CD4-positive, alpha-beta T cell treated with Interleukin-15 for 4 hours (primary cell): Measurements from ENCODE around the gene RNU6-9.
"Not testable (repeated sequence)": the region's sequence is repeated elsewhere in the genome, so short reads cannot be mapped to it uniquely, and the experiment has no call there.

Source experiments
- DNase-seq: peaks from one replicate; pipeline ENCODE4 v3.0.0-alpha.2; 2020; ENCODE audit warnings: low spot score

Gene RNU6-9

GRCh38 chr19:878751-879561, 14.3 kb upstream of the RNU6-9 start:
- not testable (repeated sequence) for DNase-seq

DNA sequence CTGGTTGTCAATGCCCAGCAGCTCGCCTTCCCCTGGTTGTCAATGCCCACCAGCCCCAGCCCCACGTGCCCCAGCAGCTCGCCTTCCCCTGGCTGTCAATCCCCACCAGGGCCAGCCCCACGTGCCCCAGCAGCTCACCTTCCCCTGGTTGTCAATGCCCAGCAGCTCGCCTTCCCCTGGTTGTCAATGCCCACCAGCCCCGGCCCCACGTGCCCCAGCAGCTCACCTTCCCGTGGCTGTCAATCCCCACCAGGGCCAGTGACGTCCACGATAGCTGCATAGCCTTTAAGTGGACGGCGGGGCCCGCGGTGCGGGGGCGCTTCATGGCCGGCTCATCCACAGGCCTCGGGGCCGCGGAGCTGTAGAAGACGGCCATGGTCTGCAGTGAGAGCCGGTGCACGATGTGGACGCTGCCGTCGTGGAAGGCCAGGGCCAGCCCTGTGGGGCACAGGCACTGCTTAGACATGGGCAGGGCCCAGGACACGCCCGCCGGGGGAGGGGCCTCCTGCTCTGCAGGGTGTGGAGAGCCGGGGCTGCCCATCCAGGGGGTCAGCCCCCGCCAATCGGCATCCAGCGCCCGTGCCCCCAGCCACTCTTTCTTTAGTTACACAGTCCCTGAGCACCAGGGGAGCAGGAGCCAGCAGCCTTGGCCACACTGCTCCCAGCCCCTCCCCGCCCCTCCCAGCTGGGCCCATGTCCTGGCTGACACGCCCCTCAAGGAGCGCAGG, 13.4 kb upstream of the RNU6-9 start:
- DNase-seq = no peak

GRCh38 chr19:881385-882071, 11.8 kb upstream of the RNU6-9 start:
- DNase-seq = no peak

GRCh38 chr19:882871-883497, 10.3 kb upstream of the RNU6-9 start:
- no peak for DNase-seq

- DNase-seq = no peak
Observed at GRCh38 chr19:883661-884211, 9.5 kb upstream of the RNU6-9 start.

GRCh38 chr19:884420-885211, 8.7 kb upstream of the RNU6-9 start:
- DNase-seq = no peak

GRCh38 chr19:885536-886224, 7.6 kb upstream of the RNU6-9 start:
- no peak for DNase-seq

GRCh38 chr19:887072-887471, 6.2 kb upstream of the RNU6-9 start:
- DNase-seq = no peak

DNA sequence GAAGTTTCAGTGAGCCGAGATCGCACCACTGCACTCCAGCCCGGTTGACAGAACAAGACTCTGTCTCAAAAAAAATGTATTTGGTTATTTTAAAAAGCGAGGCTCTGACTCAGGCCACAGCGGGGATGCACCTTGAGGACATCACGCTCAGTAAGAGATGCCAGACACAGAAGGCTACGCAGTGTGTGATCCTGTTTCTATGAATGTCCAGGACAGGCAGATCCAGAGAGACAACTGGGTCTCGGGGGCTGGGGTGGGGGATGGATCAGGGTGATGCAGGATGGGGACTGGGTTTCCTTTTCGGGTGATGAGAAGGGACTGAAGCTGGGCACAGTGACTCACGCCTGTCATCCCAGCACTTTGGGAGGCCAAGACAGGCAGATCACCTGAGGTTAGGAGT, 5.7 kb upstream of the RNU6-9 start:
- DNase-seq = no peak

- no peak for DNase-seq
Observed at GRCh38 chr19:888581-889385, 4.5 kb upstream of the RNU6-9 start.

DNA sequence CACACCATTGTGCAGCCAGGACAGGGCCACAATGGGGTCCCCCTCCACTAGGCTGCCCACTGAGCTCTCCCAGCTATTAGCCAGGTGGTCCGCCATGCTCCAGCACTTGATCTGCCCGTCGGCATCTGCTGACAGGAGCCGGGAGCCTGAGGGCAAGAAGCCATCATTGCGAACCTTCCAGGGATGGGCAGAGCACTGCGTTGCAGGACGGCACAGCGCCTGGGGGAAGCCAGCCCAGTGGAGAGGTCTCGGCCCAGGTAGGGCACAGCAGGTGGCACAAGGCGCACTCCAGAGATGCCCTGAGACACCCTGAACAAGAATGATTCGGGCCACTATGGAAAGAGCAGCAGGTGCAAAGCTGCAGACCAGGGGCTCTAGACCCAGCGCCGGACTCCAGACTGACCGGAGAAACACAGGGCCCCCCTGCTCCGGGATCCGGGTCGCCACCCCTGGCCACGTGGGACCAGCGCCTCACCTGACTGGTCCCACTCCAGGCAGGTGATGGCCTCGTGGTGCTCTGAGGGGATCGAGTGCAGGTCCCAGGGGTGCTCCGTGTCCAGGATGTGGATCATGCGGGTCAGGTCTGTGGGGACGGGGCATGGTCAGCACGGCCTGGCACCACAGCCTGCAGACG, 3.5 kb upstream of the RNU6-9 start:
- no peak for DNase-seq

- DNase-seq = no peak
Observed at GRCh38 chr19:890831-891230, 2.5 kb upstream of the RNU6-9 start.

DNA sequence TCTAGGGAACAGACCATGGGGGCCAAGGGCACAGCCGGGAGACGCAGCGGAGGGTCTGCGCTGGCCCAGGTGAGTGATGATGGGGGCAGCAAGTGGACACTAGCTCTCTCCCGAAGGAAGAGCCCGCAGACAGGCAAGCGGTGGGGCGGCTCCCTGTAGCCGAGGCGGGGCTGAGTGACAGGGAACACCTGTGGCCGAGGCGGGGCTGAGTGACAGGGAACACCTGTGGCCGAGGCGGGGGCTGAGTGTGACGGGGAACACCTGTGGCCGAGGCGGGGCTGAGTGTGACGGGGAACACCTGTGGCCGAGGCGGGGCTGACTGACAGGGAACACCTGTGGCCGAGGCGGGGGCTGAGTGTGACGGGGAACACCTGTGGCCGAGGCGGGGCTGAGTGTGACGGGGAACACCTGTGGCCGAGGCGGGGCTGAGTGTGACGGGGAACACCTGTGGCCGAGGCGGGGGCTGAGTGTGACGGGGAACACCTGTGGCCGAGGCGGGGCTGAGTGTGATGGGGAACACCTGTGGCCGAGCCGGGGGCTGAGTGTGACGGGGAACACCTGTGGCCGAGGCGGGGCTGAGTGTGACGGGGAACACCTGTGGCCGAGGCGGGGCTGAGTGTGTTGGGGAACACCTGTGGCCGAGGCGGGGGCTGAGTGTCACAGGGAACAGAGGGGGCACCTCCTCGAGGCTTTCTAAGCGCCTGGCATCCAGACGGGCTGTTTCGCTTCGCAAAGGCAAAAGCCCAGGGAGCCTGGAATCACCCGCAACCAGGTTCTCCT, 1.7 kb upstream of the RNU6-9 start:
- DNase-seq = not testable (repeated sequence)

DNA sequence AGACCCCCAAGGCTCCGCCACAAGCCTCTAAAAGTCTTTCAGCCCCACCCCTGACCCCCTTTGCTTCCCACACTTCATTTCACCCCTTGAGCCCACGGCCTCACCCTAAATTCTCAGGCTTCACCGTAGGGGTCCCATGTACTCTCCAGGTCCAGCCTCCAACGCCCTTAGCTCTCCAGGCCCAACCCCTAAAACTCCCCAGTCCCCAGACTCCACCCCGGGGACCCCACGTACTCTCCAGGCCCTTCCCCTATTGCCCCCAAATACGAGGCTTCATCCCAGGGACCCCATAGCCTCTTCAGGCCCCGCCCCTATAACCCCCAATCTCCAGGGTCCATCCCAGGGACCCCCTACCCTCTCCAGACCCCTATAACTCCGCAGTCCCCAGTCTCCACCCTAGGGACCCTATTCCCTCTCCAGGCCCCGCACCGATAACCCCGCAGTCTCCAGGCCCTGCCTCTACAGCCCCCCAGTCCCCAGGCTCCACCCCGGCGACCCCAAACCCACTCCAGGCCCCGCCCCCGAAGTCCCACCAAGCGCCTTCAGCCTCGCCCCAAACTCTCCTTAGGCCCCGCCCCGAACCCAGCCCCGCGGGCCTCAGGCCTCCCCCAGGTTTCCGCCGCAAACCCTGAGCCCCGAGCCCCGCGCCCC, 916 bp upstream of the RNU6-9 start:
- peak; percentile 29 for DNase-seq

GRCh38 chr19:896434-896833, 3.1 kb downstream of the RNU6-9 start:
- DNase-seq = no peak

- no peak for DNase-seq
Observed at GRCh38 chr19:896999-897398, 3.7 kb downstream of the RNU6-9 start.

DNA sequence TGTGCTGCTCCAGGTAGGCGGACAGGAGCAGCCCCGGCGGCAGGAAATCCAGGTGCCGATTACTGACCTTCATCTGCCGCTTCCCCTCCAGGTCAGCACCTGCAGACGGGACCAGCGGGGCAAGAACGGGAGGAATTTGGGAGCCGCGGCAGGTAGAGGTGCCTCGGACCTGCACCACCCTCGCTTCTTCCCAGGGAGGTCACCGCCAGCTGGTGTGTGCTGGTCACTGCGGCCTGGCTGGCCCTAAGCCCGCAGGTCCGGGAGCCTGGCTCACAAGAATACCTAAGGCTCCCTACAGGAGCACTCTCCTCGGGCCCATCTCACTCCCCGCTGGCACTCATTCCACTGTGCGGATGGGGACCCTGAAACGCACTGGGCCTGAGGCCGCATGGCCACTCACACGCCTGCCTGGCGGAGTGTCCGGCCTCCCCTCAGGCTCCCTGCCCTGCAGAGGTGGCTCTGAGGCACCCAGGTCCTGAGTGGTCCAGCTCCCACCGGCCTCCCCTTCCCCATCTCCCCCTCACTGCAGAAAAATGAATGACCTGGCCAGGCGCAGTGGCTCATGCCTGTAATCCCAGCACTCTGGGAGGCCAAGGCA, 4.3 kb downstream of the RNU6-9 start:
- no peak for DNase-seq

GRCh38 chr19:898663-899062, 5.4 kb downstream of the RNU6-9 start:
- DNase-seq = no peak
